ENCODE results near the gene MATR3.

DNA sequence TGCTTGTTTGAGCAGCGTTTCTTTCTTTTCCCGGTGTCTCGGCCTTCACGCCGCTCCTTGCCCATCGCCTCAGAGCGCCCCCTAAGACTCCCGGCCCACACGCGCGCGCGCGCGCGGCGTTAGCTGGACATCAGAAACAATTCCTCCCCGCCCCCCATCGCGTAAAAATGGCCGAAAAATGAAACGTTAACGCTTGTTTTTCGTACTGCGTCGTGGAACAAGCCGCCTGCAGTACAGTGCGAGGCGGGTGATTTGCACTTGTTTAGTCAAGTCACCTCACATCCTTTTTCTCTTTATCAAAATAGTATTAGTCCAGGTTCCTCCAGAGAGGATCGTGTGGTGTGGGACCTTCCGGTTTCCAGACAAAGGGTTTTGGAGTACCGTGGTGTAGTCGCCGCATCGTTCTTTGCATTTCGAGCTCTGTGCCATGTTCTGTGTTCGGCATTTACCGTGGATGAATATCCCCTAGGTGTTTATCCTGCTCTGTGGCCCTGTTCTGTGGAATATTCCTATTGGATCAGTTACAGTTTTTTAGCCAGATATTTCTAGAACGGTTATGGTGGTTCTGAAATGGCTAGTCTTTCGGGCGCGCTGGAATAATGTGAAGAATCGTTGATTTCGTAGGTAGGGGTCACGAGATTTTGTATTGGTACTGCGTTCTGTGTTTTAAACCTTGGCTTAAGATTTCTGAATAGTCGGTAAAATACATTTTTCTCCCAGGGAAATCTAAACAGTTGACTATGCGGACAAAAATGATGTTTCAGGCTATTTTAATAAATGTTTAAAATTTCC, 1.0 kb downstream of the MATR3 start:
- TF ChIP-seq CTCF (IDR thresholded peaks at IDR 0.05; ENCODE audit: poor library complexity, severe bottlenecking) (no peak), POLR2AphosphoS5 (IDR thresholded peaks at IDR 0.05) (peak; percentile 53), EZH2 (IDR thresholded peaks at IDR 0.05; ENCODE audit: borderline replicate concordance, insufficient read depth, low read length, poor library complexity, severe bottlenecking) (no peak), EP300 (conservative IDR thresholded peaks at IDR 0.05; ENCODE audit: poor library complexity, severe bottlenecking) (no peak), TAF1 (IDR thresholded peaks at IDR 0.05; ENCODE audit: low read depth) (no peak)
